C4-2B (cell line): ENCODE results near the gene PSME4.

Source experiments
- H3K27ac ChIP-seq: fragments of 450-650 bp; 2 replicates; pipeline ENCODE4 v1.5.1; 2017
- ZFX ChIP-seq: fragments of 450-650 bp; IDR thresholded peaks from 2 replicates; pipeline ENCODE4 v1.6.1; 2017
- TF ChIP-seq, protein P1 (sequence below): fragments of 450-650 bp; conservative IDR thresholded peaks from 2 replicates; pipeline ENCODE4 v1.5.1; 2017; ENCODE audit warnings: mild to moderate bottlenecking

PSME4 gene

DNA sequence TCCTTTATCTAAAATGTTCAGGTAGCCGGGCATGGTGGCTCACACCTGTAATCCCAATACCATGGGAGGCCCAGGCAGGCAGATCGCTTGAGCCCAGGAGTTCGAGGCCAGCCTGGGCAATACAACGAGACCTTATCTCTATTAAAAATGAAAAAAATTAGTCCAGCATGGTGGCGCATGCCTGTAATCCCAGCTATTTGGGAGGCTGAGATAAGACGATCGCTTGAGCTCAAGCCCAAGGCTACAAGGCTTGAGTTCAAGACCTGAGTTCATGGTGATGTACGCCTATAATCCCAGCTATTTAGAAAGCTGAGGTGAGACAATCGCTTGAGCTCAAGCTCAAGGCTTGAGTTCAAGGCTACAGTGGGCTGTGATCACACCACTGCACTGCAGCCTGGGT lies 65.4 kb downstream of the PSME4 start:
- H3K27ac ChIP-seq = no peak overlapping the region
- TF ChIP-seq, protein P1, sequence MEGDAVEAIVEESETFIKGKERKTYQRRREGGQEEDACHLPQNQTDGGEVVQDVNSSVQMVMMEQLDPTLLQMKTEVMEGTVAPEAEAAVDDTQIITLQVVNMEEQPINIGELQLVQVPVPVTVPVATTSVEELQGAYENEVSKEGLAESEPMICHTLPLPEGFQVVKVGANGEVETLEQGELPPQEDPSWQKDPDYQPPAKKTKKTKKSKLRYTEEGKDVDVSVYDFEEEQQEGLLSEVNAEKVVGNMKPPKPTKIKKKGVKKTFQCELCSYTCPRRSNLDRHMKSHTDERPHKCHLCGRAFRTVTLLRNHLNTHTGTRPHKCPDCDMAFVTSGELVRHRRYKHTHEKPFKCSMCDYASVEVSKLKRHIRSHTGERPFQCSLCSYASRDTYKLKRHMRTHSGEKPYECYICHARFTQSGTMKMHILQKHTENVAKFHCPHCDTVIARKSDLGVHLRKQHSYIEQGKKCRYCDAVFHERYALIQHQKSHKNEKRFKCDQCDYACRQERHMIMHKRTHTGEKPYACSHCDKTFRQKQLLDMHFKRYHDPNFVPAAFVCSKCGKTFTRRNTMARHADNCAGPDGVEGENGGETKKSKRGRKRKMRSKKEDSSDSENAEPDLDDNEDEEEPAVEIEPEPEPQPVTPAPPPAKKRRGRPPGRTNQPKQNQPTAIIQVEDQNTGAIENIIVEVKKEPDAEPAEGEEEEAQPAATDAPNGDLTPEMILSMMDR = no peak
- TF ChIP-seq ZFX = no peak

DNA sequence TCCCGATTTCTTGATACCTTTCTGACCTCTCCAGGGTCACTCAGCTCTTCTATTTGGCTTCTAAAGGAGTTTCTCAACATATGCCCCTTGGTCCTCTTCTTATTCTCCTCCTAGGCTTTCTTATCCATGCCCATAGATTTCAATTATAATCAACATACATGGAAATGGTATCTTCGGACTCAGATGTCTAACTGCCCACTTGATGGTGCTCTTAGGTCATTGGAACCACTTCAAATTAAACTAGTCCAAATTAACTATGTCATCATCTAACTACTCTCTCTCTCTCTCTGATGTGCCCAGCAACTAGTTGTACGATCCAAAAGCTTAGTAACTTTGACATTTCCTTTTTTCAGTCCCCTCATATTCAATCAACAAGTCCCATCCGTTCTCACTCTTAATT lies 67.8 kb downstream of the PSME4 start:
- TF ChIP-seq, protein P1 = no peak
- TF ChIP-seq ZFX = no peak
- no peak overlapping the region for H3K27ac ChIP-seq

DNA sequence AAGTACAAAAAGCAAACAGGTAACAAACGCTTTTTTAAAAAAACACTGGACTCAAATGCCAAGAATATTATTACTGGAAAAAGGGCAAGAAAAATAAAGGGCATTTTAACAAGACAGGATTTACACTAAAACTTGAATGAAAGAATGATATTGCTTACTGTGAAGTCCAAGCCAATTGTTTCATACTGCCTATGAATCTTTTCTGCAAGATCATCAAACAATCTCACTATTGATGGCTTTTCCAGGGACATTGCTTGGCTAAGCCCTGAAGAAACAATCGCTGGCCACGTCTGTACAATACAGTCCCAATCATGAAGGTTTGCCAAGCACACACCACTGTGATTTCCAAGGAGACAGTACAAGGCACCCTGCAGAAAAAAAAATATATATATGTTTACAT lies 69.6 kb downstream of the PSME4 start:
- TF ChIP-seq, protein P1 = no peak
- TF ChIP-seq ZFX = no peak
- H3K27ac ChIP-seq = no peak overlapping the region

DNA sequence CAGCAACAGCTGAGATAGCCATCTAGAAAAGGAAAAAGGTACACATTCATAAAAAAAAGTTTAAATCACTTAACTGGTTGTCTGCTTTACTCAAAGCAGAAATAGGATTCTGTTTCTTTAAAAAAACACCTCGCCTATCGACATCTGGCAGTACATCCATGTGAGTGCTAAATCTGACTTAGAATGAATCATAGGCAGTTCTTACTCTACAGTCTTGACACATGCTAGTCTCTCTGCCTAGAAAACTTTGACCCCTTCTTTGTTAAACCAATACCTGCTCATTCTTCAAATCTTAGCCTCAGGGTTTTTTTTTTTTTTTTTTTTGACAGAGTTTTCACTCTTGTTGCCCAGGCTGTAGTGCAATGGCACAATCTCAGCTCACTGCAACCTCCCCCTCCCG lies 73.9 kb downstream of the PSME4 start:
- no peak overlapping the region for H3K27ac ChIP-seq
- TF ChIP-seq ZFX = no peak
- TF ChIP-seq, protein P1 = no peak

DNA sequence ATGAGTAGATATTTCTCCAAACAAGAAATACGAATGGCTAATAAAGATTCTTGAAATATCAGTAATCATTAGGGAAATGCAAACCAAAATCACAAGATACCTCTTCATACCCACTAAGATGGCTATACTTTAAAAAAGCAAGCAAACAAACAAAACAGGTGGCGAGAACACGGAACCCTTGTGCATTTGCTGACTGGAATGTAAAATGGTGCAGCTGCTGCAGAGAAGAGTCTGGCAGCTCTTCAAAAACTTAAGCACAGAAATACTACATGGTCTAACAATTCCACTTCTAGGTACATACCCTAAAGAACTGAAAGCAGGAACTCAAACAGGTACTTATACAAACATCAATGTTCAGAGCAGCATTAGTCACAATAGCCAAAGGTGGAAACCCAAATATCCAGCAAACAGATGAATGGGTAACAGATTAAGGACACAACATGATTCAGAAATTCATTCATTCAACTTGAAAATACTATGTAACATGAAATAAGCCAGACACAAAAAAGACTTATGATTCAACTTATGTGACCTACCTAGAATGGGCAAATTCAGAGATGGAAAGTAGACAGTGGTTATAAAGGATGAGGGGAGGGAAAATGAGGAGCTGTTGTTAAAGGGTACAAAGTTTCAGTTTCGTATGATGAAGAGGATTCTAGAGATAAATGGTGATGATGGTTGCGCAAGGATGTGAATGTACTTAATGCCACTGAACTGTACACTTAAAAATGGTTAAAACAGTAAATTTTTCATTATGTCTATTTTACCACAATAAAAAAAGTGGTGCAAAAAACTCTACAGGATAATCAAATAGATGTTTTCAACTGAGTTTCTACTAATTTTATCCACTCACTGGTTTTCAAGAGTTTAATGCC lies 84.2 kb downstream of the PSME4 start:
- H3K27ac ChIP-seq = no peak overlapping the region
- TF ChIP-seq, protein P1 = no peak
- no peak for TF ChIP-seq ZFX

DNA sequence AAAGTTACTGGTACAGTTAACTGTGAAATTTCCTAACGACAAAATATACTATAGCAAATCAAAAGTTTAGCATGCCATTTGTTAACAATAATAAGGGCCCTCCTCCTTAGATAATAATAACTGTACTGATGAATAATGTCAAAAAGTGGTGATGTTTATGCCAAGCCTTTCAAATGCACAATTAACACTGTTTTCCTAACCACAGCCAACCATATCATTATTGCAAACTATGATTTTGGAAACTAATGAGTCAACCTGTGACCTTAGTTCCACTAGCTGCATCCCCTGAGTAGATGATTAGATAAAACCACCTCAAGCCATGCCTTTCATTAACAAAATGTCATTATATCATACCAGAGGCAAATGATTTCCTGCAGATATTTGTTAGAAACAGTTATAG lies 85.9 kb downstream of the PSME4 start:
- TF ChIP-seq, protein P1 = no peak
- TF ChIP-seq ZFX = no peak
- H3K27ac ChIP-seq = no peak overlapping the region

DNA sequence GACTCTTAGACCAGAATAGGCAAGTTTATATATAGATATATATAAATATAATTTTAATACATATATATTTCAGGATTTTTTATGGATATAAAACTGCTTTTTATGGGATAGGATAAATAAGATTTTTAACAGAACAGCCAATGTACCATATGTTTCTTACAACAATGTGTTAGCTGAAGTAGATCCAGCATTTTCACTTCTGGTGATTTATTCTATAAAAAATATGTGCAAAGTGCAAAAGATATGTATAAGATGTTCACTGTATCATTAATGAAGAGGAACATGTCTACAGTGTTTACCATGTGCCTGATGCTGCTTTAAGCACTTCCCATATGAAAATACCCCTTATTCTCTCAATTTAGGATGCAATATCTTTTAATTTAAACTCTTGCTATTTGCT lies 88.8 kb downstream of the PSME4 start:
- TF ChIP-seq ZFX = no peak
- TF ChIP-seq, protein P1 = no peak

More for the DNA sequence above, 88.8 kb downstream of the PSME4 start:
- H3K27ac ChIP-seq = no peak overlapping the region
